ENCODE measurements around the gene MEF2C.
A peak's percentile ranks its signal among the peaks of the same experiment; 100 is the strongest.

The MEF2C gene

GRCh38 chr5:88748666-88749065, 134.3 kb downstream of the MEF2C start:
- no peak for DNase-seq

- DNase-seq: no peak
Observed at GRCh38 chr5:88746438-88746882, 136.5 kb downstream of the MEF2C start.

DNA sequence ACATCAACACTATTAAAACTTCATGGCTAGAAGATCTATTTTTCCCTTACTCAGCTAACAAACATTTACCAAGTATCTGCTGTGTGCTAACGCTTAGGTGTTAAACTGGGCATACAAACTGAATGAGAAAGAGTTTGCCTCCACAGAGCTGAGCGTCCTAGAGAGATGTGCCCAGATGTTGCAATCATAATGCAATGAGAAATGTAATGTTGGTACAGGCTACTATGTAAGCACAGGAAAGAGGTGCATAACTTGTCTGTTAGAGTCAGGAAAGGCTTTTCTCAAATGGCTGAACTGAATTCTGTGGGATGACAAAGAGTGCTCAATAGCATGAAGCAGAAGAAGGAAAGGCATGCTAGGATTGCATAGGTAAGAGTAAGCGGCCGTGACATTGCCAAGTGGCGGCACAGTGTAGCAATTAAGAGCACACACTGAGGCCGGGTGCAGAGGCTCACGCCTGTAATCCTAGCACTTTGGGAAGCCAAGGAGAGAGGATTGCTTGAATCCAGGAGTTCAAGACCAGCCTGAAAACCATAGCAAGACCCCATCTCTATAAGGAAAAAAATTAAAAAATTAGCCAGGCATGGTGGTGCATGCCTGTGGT, 137.8 kb downstream of the MEF2C start:
- DNase-seq: no peak

DNA sequence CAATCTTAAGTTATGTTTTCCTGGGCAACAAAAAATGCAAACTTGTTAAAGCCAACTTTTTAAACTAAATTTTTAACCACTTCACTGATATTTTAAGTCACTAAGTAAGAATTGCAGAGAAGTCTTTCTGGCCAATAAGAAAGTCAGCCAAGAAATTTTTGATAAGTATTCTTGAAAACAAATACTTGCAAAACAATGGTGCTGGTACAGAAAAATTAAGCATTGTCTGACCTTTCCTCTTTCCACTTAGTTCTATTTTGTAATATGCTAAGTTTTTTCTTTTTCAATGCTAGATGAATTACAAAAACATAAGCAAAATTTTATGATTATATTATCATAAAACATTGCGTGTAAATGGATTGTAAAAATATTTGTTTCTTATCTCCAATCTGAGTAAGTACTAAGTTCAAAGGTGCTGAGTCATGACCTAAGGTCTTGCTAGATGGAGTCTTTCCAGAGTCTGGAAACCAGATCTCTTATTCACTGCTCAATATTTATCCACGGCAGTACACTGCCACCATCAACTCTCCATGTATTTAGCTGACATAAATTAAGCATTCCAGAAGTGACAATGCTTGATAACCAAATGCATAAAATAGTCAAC, 139.7 kb downstream of the MEF2C start:
- no peak for DNase-seq

GRCh38 chr5:88741964-88742363, 141.0 kb downstream of the MEF2C start:
- no peak for DNase-seq

GRCh38 chr5:88740604-88741185, 142.3 kb downstream of the MEF2C start:
- DNase-seq: no peak

DNA sequence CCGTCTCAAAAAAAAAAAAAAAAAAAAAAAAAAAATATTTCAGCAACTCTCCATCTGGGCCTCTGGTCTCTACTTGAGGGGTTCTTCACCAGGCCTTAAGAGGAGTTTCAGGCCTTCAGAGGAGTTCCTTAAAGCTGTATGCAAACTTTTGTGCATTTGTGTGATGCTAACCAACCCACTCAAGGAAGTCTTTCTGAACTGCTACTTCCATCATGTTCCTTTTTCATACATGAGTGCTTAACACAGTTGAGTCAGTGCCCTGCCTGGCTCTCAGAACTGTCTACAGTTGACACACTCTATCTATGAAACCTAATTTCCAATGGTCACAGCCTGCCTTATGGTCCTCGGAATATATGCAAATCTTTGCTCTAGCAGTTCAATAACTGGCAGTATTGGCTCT, 146.5 kb downstream of the MEF2C start:
- no peak for DNase-seq

DNA sequence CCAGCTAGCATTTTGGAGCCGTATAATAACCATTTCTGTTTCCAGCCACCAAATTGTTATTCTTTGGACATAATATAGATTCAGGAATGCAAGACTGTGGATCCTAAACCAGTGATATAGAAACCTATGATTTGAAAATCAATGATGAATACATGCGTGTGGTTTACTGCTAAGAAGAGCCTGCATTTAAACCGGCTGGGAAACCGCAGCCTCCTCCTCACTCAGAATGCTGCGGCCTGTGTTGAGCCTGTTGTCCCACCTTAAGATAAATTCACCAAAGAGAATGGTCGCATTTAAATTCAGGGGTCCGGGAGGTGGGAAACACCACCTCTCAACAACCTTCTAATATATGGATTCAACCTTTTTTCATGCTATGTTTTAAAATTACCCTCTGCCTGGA, 148.0 kb downstream of the MEF2C start:
- DNase-seq: no peak

DNA sequence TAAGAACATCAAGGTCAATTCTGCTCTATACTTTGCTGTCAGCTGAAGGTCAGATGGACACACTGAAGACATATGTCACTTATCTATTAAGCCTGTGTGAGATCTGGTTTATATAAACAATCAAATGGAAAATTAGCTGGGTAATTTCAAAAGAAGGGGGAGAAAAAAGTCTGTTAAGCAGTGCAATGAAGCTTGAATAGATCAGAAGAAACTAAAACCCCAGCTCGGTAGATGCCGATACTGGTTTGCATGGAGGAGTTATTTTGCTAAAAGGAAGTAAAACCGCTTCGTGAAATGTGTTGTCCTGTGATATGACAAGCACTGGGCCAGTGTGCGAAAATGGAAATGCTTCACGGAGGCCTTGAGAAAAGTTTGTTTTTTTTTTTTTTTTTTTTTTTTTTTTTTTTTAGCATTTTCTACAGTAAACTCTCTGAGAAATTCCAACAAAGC, 148.8 kb downstream of the MEF2C start:
- no peak for DNase-seq

DNA sequence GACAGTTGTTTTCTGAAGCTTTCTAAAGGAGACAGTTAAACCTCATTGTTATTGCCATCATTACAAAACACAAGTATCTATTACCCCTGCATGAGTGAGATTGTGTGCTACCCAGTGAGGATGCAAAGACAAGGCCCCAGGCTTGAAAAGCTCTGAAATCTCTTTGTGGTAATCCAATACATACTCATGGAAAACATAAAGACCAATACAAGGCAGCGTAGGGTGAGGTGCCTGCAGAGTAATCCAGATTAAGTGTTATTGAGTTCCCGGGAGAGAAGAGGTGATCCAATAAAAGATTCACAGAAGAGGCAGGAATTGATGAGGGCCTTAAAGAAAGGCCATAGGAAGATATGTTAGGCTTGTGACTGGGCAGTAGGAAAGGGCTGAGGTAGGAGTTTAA, 150.1 kb downstream of the MEF2C start:
- DNase-seq: no peak

GRCh38 chr5:88732181-88732633, 150.8 kb downstream of the MEF2C start:
- DNase-seq: no peak

GRCh38 chr5:88729829-88730182, 153.2 kb downstream of the MEF2C start:
- DNase-seq: no peak

DNA sequence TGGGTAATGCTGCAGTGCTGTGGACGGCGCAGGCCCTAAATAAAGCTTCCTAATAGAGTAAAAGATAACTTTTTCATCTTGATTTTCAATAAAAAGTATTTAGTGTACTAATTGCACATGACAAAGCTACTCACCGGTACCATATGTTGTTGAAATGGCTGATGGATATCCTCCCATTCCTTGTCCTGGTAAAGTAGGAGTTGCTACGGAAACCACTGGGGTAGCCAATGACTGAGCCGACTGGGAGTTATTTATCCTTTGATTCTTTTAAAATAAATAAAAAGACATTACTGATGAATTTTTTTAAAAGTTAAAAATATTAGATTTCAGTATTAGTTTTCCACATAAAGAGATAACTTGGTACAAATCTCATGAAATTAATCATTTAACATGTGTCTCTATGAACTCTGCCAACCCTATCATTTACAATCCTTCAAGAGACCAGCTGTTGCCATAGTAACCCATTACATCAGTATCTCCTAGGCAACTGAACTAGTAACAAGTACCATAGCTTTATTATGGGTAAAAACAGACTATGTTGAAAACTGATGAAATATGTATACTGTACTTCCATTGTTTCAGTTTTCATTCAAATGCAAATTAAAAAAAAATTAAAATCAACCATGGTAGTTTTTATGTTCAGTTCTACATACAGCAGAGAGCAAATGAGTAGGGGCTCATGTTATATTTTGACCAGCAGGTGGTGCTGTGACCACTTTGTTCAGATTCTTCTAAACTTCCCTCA, 153.7 kb downstream of the MEF2C start:
- DNase-seq: peak; percentile 84

DNA sequence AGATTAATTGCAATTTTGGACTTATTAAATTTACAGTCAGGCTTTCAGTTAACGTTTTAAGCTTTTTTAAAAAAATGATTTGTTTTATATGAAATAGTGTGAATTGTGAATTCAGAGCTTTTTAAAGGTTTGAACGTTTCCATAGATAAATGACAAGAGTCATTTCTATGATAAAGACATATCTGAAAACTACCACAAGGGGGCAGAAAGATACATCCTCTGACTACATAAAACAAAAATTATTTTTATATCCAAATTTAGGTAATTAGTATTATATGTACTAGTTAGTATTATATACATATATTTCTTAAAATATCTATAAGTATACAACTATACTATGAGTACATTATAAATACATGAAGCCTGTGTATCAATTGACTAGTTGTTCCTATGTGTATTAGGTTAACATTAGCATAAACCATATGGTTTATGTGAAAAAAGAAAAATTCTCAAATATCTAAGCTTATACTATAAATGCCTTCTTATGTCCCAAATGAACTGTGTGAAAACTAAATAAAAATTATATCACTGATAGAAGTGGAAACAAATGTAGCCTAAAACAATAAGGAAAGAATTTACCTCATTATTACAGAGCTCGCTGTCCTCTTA, 155.2 kb downstream of the MEF2C start:
- DNase-seq: peak; percentile 6

DNA sequence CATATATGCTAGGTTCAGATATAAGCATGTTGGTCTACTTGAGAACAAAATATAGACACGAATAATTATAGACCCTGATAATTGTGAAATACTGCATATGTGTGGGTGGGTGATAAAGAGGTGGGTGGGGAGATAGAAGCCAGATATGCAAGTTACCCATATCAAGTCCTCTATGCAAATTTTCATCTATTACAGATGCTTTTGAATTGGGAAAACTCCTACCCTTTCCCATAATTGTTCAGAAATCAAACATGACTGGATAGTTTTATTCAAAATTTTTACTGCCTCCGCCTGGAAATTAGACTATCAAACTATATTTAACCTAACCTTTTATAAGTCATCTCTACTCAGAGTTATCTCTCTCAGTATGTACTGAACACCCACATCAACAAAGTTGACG, 157.5 kb downstream of the MEF2C start:
- DNase-seq: no peak

DNA sequence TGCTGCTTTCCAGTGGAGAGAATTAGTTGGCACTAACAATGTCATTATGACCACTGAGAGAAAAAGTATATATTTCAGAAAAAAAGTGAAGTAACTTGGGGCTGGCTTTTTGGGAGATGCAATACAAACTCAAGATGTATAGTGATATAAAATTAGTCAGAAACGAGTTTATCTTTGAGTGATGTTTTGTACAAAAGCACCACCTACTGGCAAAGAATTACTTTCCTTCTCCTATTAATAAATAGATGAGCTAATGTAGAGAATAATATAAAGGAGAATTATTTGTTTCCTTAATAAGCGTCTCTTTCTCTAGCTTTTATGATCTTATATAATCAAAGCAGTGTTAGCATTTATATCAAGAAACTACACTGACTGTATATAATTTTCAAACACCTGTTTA, 158.8 kb downstream of the MEF2C start:
- peak; percentile 2 for DNase-seq

DNA sequence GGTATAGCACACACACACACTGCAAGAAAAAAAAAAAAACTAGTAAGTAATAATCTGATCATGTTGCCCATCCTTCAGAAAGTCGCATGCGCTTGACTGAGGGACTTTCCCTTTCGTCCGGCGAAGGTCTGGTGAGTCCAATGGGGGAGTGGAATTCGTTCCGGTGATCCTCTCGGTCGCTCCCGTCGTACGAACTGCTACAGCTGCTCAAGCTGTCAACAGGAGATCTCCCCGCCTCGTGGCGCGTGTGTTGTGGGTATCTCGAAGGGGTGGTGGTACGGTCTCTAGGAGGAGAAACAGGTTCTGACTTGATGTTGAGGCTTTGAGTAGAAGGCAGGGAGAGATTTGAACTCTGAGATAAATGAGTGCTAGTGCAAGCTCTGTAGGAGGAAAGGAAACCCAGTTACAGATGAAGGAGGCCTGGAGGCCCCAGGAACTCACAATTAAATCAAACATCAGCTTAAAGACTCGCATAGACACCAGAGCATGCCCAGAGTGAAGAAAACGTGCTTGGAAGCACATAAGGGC, 160.4 kb downstream of the MEF2C start:
- no peak for DNase-seq

- DNase-seq: no peak
Observed at GRCh38 chr5:88719434-88719833, 163.6 kb downstream of the MEF2C start.

GRCh38 chr5:88718736-88719135, 164.2 kb downstream of the MEF2C start:
- DNase-seq: no peak

- DNase-seq: no peak
Observed at GRCh38 chr5:88716101-88716500, 166.9 kb downstream of the MEF2C start.

DNA sequence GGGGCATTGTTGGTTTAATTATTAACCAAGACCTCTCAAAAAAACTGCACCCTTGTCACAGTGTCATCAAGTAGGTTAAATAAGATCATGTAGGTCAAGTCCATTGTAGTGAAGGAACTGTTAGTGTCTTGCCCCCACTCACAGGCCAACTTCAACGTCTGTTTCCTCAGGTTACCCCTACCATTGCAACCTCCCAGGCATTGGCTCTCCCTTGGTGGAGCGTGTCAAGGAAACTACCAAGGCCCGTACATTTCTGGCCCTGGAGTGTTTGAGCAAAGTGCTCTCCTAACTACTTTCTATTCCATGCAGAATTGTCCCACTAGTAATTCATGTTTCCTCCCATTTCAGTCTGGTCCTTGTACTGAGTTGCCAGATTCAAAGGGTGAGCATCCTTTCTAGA, 167.5 kb downstream of the MEF2C start:
- no peak for DNase-seq

GRCh38 chr5:88713818-88714217, 169.2 kb downstream of the MEF2C start:
- no peak for DNase-seq

Data from NCI-H1092 treated with DMSO at 0.1 percent for 48 hours (cell line).